SU-DHL-6 (cell line): Measurements from ENCODE around the gene FBLN5.

ENCODE experiments used
- H2AFZ ChIP-seq: fragments of 200-600 bp; sonication (generic); 2 replicates; pipeline ENCODE4 v1.6.1; 2014; ENCODE audit warnings: low read depth, mild to moderate bottlenecking, moderate library complexity, mixed read lengths, antibody characterized with exemption, low read length; ENCODE audit not compliant: severe bottlenecking
- H3F3A ChIP-seq: fragments of 200-600 bp; shearing (Covaris generic); 2 replicates; pipeline ENCODE4 v1.6.0; 2016; ENCODE audit warnings: antibody characterized with exemption, mild to moderate bottlenecking; ENCODE audit not compliant: insufficient read depth
- H3K27ac ChIP-seq: fragments of 200-600 bp; sonication (generic); 2 replicates; pipeline ENCODE4 v1.5.1; 2016; ENCODE audit warnings: low read depth, mild to moderate bottlenecking, low read length, moderate library complexity, mixed read lengths
- H3K27me3 ChIP-seq: fragments of 200-600 bp; sonication (generic), shearing (Covaris generic); 2 replicates; pipeline ENCODE4 v1.6.0; 2014; ENCODE audit warnings: mild to moderate bottlenecking, low read length
- H3K36me3 ChIP-seq: fragments of 200-600 bp; sonication (generic); 2 replicates; pipeline ENCODE4 v1.6.1; 2014; ENCODE audit warnings: mild to moderate bottlenecking, low read length, mixed read lengths
- H3K4me2 ChIP-seq: fragments of 300-600, 200-600 bp; shearing (Covaris generic), sonication (generic); 2 replicates; pipeline ENCODE4 v1.6.0; 2014; ENCODE audit warnings: low read length, low read depth, mild to moderate bottlenecking; ENCODE audit not compliant: poor library complexity, severe bottlenecking
- H3K4me3 ChIP-seq: fragments of 200-600 bp; sonication (generic); 2 replicates; pipeline ENCODE4 v1.5.1; 2014; ENCODE audit warnings: antibody characterized with exemption, low read length, mild to moderate bottlenecking, mixed read lengths; ENCODE audit not compliant: insufficient read depth, poor library complexity, severe bottlenecking
- H3K79me2 ChIP-seq: fragments of 200-600 bp; sonication (generic); 2 replicates; pipeline ENCODE4 v1.6.1; 2014; ENCODE audit warnings: mild to moderate bottlenecking, low read length, moderate library complexity; ENCODE audit not compliant: insufficient read depth
- H3K9ac ChIP-seq: fragments of 200-600 bp; sonication (generic); 2 replicates; pipeline ENCODE4 v1.7.0; 2014; ENCODE audit warnings: mild to moderate bottlenecking, low read length
- H3K9me2 ChIP-seq: fragments of 200-600 bp; sonication (generic); replicated peaks from 2 replicates; pipeline ENCODE4 v1.6.1; 2014; ENCODE audit warnings: low read length; ENCODE audit not compliant: insufficient read depth
- H3K9me3 ChIP-seq: fragments of 200-600 bp; sonication (generic); 2 replicates; pipeline ENCODE4 v1.6.1; 2014; ENCODE audit warnings: low read length, mixed read lengths; ENCODE audit not compliant: insufficient read depth
- H4K20me1 ChIP-seq: fragments of 200-600 bp; sonication (generic); 2 replicates; pipeline ENCODE4 v1.6.1; 2014; ENCODE audit warnings: low read depth, mild to moderate bottlenecking, antibody characterized with exemption, low read length, moderate library complexity, mixed read lengths
- CTCF ChIP-seq: fragments of 200-600 bp; sonication (generic); IDR thresholded peaks from one replicate; pipeline ENCODE4 v1.5.1; 2017; ENCODE audit warnings: antibody characterized with exemption, mild to moderate bottlenecking, low read length, moderate library complexity; ENCODE audit not compliant: insufficient read depth, poor library complexity, severe bottlenecking
- EZH2phosphoT487 ChIP-seq: fragments of 200-600 bp; sonication (generic), shearing (Covaris generic); conservative IDR thresholded peaks from 2 replicates; pipeline ENCODE4 v1.6.1; 2018; ENCODE audit warnings: mild to moderate bottlenecking, antibody characterized with exemption, low read length, moderate library complexity, mixed read lengths

Gene FBLN5

GRCh38 chr14:91878274-91878673 lies 69.2 kb downstream of the FBLN5 start:
- Histone ChIP-seq H3K27ac (no peak overlapping the region), H3K9me3 (no peaks in the 10 kb centered on the region), H3K27me3 (no peaks in the 10 kb centered on the region), H3K4me3 (no peak overlapping the region), H3K9ac (no peak overlapping the region), H2AFZ (no peak overlapping the region), H3K9me2 (no peaks in the 10 kb centered on the region), H4K20me1 (no peaks in the 10 kb centered on the region), H3F3A (no peaks in the 10 kb centered on the region), H3K36me3 (no peaks in the 10 kb centered on the region), H3K79me2 (no peaks in the 10 kb centered on the region), H3K4me2 (no peak overlapping the region)
- TF ChIP-seq EZH2phosphoT487, result no peak
- no peak for TF ChIP-seq CTCF

- TF ChIP-seq CTCF, result no peak
- no peak for TF ChIP-seq EZH2phosphoT487
- H2AFZ ChIP-seq, result no peak overlapping the region
- H3K4me3 ChIP-seq, result no peak overlapping the region
These were observed 70.0 kb downstream of the FBLN5 start for GRCh38 chr14:91877376-91877915.

GRCh38 chr14:91876492-91876891 lies 71.0 kb downstream of the FBLN5 start:
- Histone ChIP-seq H3K4me3 (no peak overlapping the region), H3K9me3 (no peaks in the 10 kb centered on the region), H3K27ac (no peak overlapping the region), H3K4me2 (no peak overlapping the region), H4K20me1 (no peaks in the 10 kb centered on the region), H3F3A (no peaks in the 10 kb centered on the region), H3K9me2 (no peaks in the 10 kb centered on the region), H3K36me3 (no peaks in the 10 kb centered on the region), H2AFZ (no peak overlapping the region), H3K79me2 (no peaks in the 10 kb centered on the region), H3K9ac (no peak overlapping the region), H3K27me3 (no peaks in the 10 kb centered on the region)
- TF ChIP-seq CTCF, result no peak
- no peak for TF ChIP-seq EZH2phosphoT487

More at GRCh38 chr14:91877376-91877915, 70.0 kb downstream of the FBLN5 start:
- no peaks in the 10 kb centered on the region for H3K79me2 ChIP-seq
- no peaks in the 10 kb centered on the region for H3K36me3 ChIP-seq
- H3K4me2 ChIP-seq, result no peak overlapping the region
- H3F3A ChIP-seq, result no peaks in the 10 kb centered on the region
- H3K27ac ChIP-seq, result no peak overlapping the region
- no peak overlapping the region for H3K9ac ChIP-seq
- H3K9me2 ChIP-seq, result no peaks in the 10 kb centered on the region
- H3K9me3 ChIP-seq, result no peaks in the 10 kb centered on the region
- H3K27me3 ChIP-seq, result no peaks in the 10 kb centered on the region
- no peaks in the 10 kb centered on the region for H4K20me1 ChIP-seq
